HG02840 (cell line): Measurements from ENCODE around the gene C19orf85.

Experiments
- ATAC-seq: cut with Tn5 transposase; IDR thresholded peaks from one replicate; pipeline ENCODE4 v1.9.1; 2021; ENCODE audit warnings: mild to moderate bottlenecking, moderate library complexity, moderate number of reproducible peaks; ENCODE audit not compliant: unreplicated experiment, low FRiP score

The C19orf85 gene

GRCh38 chr19:55490478-55491432, 26.2 kb upstream of the C19orf85 start:
- no peak for ATAC-seq

- no peak for ATAC-seq
These were observed 25.3 kb upstream of the C19orf85 start for GRCh38 chr19:55489711-55490477.

DNA sequence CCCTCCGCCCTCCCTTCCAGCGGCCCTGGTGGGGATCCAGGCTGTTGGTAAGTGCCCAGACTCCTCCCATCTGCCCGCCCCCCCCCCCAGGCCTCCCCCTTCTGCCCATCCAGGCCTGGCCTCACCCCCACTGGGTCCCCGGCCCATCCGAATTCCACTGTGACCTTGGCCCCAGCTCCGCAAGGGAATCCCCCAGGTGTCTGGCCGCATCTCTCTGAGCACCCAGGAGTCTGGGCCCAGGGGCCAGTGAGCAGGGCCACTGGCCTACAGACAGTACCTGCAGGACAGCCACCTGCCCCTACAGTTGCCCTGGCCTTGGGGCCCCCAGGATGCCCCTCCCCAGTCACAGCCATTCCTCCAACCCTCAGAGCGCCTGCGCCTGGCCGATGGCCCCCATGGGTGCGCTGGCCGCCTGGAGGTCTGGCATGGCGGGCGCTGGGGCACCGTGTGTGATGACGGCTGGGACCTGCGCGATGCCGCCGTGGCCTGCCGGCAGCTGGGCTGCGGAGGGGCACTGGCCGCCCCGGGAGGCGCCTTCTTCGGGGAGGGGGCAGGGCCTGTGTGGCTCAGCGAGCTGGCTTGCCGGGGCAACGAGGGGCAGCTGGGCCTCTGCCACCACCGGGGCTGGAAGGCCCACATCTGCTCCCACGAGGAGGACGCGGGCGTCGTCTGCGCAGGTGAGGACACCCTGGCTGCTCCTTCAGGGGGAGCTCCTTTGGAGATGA, 24.6 kb upstream of the C19orf85 start:
- no peak for ATAC-seq

GRCh38 chr19:55487924-55488687, 23.6 kb upstream of the C19orf85 start, which contains the start of gene SSC5D:
Gene SSC5D (plus strand): TSS chr19:55488436. CDS start chr19:55488590, 154 bp downstream.
- no peak for ATAC-seq

DNA sequence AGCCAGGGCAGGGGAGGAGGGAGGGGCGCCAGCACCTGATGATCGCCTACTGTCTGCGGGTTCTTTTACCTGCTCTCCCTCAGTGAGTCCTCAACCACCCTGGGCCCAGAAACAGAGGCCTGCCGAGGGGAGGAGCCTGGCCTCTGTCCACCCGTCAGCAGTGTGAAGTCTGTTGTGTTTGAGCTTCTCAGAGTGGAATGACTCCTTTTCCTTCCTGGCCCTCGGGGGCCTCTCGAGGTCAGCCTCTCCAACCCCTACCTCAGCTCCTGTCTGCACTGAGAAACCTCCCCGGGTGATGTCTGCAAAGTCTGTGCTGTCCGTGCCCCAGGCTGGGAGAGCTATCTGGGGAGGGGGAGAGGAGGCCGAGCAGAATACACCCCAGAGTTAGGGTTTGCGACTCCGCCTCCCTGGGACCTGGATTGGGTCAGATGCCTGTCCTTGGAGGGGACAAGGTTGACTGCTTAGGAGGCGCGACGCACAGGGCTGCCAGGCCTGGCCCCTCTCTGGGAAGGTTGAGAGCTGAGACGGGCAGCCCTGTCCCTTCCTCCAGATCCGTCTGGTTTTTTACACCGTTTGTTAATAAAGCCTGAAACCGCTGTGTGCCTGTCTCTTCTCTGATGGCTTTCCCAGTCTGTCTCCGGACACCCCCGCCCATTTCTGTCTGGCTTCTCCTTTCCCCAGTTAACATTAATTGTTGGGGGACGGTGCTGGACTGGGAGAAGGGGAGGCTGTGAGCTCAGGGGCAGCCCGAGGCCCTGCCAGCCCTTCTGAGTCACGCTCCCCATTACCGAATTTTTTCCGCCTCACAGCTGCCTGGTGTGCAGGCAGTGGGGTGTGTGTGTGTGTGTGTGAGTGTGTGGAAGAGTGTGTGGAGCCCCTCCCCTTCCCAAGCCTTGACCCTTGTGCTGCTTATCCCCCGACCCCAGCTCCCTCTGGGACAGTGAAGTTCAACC, 22.7 kb upstream of the C19orf85 start:
- ATAC-seq = no peak

GRCh38 chr19:55486043-55486970, 21.8 kb upstream of the C19orf85 start:
- no peak for ATAC-seq

DNA sequence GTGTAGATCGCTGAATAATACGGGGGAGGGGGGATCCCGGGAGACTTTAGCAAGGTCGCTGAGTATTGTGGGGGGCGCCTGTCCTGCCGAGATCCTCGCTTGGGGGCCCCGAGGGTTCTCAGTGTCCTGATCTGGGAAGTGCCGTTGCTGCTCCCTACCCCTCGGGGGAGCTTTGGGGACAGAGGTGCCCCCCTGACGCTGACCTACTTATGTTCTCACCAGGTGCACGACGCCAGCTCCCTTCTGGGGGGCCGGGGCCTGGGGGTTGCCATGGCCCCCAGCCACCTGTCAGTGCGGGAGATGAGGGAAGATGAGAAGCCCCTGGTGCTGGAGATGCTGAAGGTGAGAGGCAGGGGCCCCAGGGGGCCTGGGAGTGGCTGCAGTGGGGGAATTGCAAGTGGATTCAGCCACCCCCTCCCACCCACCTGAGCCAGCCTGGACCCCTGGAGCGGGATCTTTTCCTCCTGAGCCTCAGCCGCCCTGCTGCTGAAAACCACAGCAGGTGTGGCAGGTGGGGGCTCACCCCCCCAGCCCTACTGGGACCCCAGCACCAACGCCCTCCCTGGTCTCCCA, 21.0 kb upstream of the C19orf85 start:
- no peak for ATAC-seq

DNA sequence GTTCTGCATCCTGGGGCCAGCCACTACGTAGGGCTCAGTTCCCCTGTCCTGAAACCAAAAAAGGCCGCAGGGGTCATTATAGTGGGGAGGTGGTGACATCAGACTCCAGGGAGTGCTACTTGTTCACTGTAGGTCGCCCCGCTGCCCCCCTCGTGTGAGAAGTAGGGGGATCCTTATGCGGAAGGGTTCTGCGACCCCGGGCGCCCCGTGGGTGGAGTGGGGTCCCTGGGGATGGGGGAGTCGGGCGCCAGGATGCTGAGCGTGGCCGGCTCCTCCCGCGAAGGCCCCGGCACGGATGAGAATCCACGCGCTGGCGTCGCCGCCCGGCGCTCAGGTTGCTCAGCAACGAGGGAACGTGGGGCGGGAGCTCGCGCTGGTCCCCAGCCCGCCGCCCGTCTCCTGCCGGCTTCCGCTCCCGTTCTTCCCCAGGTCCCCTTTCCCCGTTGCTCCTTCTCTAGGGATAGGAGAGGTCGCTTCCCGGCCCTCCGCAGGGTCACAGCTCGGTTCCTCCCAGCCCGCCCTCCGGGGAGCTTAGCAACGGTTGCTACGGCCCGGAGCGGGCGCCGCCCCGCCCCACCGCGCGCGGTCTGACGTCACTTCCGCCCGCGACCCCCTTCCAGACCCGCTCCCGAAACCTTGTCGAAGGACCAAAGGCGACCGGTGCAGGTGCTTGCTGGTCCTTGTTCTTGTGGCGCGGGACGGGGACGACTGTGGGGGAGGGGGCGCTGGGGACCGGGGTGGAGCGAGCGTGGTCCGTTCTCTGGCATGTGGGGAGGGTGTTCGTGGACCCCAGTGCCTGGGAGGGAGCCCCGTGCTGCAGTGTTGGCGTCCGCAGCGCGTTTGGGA, 20.3 kb upstream of the C19orf85 start, which contains the start of gene NAT14:
NAT14 (plus strand) TSS at position 596 of the 846 bp plus-strand sequence. CDS start 521 bp downstream, outside the sequence.
- no peak for ATAC-seq

DNA sequence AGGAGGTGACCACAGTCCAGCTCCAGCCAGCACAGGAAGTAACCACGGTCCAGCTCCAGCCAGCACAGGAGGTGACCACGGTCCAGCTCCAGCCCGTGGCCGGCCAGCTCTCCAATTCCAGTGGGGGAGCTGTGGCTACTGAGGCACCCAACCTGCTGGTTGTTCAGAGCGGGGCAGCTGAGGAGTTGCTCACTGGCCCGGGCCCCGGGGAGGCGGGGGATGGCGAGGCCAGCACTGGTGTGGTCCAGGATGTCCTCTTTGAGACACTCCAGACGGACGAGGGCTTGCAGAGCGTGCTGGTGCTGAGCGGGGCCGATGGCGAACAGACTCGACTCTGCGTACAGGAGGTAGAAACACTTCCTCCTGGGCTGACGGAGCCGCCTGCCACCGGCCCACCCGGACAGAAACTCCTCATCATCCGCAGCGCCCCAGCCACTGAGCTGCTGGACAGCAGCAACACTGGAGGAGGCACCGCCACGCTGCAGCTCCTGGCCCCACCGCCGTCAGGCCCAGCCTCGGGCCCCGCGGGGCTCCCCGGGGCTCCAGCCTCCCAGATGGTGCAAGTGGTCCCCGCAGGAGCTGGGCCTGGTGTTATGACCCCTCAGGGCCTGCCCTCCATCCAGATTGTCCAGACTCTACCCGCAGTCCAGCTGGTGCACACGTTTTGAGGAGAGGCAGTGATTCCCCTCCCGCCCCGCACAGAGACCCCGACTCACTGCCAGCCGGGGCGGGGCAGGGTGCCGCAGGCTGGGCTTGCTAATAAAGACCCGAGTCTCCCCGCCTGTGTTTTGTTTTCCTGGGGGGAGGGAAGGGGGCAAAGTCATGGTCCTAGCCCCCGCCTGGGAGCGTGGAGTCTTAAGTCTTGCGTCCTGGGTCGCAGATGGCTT, 19.4 kb upstream of the C19orf85 start:
- ATAC-seq = no peak

- ATAC-seq = no peak
These were observed 18.6 kb upstream of the C19orf85 start for GRCh38 chr19:55482967-55483705.

DNA sequence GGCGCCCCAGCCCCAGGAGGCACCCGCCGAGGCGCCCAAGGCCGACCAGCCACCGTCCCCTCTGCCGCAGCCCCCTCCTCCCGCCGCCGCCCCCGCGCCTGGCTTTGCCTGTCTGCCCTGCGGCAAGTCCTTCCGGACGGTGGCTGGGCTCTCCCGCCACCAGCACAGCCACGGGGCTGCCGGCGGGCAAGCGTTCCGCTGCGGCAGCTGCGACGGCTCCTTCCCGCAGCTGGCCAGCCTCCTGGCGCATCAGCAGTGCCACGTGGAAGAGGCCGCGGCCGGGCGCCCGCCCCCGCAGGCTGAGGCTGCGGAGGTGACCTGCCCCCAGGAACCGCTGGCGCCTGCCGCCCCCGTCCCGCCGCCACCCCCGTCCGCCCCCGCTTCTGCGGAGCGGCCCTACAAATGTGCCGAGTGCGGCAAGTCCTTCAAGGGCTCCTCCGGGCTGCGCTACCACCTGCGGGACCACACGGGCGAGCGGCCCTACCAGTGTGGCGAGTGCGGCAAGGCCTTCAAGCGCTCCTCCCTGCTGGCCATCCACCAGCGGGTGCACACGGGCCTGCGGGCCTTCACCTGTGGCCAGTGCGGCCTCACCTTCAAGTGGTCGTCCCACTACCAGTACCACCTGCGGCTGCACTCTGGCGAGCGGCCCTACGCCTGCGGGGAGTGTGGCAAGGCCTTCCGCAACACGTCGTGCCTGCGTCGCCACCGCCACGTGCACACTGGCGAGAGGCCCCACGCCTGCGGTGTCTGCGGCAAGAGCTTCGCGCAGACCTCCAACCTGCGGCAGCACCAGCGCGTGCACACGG, 17.8 kb upstream of the C19orf85 start:
- no peak for ATAC-seq

DNA sequence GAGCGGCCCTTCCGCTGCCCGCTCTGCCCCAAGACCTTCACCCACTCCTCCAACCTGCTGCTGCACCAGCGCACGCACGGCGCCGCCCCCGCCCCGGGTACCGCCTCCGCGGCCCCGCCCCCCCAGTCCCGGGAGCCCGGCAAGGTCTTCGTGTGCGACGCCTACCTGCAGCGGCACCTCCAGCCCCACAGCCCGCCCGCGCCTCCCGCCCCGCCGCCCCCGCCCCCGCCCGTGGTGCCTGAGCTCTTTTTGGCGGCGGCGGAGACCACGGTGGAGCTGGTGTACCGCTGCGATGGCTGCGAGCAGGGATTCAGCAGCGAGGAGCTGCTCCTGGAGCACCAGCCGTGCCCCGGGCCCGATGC, 17.2 kb upstream of the C19orf85 start:
- no peak for ATAC-seq

GRCh38 chr19:55481148-55481793, 16.7 kb upstream of the C19orf85 start:
- no peak for ATAC-seq
